ENCODE measurements around the gene PPP6R3.
"Not testable (repeated sequence)": the region's sequence is repeated elsewhere in the genome, so short reads cannot be mapped to it uniquely, and the experiment has no call there.

Gene PPP6R3

DNA sequence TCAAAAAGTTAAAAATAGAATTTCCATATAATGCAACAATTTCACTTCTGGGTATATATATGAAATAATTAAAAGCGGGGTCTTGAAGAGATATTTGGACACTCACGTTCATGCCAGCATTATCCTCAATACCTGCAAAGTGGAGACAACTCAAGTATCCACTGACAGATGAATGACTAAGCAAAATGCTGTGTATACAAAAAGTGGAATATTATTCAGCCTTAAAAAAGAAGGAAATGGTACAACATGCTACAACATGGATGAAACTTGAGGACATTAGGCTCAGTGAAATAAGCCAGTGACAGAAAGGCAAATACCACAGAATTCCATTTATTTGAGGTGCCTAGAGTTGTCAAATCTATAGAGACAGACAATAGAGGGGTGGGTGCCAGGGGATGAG, 161.3 kb downstream of the PPP6R3 start:
- DNase-seq (ENCODE audit: low spot score): no peak
- in situ Hi-C loops (cut with MboI; ENCODE audit: low sequenced_read_pairs, unreplicated experiment): no loop called here
- TF ChIP-seq, protein P1, sequence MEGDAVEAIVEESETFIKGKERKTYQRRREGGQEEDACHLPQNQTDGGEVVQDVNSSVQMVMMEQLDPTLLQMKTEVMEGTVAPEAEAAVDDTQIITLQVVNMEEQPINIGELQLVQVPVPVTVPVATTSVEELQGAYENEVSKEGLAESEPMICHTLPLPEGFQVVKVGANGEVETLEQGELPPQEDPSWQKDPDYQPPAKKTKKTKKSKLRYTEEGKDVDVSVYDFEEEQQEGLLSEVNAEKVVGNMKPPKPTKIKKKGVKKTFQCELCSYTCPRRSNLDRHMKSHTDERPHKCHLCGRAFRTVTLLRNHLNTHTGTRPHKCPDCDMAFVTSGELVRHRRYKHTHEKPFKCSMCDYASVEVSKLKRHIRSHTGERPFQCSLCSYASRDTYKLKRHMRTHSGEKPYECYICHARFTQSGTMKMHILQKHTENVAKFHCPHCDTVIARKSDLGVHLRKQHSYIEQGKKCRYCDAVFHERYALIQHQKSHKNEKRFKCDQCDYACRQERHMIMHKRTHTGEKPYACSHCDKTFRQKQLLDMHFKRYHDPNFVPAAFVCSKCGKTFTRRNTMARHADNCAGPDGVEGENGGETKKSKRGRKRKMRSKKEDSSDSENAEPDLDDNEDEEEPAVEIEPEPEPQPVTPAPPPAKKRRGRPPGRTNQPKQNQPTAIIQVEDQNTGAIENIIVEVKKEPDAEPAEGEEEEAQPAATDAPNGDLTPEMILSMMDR (IDR thresholded peaks at IDR 0.05; ENCODE audit: borderline replicate concordance, control extremely low read depth, extremely low read depth, insufficient read depth, missing control alignments): no peak

- in situ Hi-C loops (cut with MboI; ENCODE audit: low sequenced_read_pairs, unreplicated experiment); DNase-seq (ENCODE audit: low spot score): not testable (repeated sequence)
Measured at GRCh38 chr11:68623706-68624105, 163.2 kb downstream of the PPP6R3 start.

- in situ Hi-C loops (cut with MboI; ENCODE audit: low sequenced_read_pairs, unreplicated experiment): not testable (repeated sequence)
Measured at GRCh38 chr11:68625069-68625468, 164.5 kb downstream of the PPP6R3 start.

DNA sequence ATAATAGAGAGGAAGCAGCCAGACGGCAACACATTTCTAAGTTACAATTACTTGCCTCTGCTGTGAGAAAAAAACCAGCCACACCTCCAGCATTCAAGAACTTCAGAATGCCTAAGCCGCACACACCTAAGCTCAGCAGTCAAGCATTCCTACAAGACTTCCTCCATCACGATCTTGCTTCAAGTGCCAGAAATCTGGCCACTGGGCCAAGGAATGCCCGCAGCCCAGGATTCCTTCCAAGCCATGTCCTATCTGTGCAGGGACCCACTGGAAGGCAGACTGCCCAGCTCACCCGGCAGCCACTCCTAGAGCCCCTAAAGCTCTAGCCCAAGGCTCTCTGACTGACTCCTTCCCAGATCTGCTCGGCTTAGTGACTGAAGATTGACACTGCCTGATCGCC, 165.7 kb downstream of the PPP6R3 start:
- DNase-seq (ENCODE audit: low spot score); in situ Hi-C loops (cut with MboI; ENCODE audit: low sequenced_read_pairs, unreplicated experiment): not testable (repeated sequence)

More at GRCh38 chr11:68625069-68625468, 164.5 kb downstream of the PPP6R3 start:
- DNase-seq (ENCODE audit: low spot score): not testable (repeated sequence)

- DNase-seq (ENCODE audit: low spot score); in situ Hi-C loops (cut with MboI; ENCODE audit: low sequenced_read_pairs, unreplicated experiment): not testable (repeated sequence)
Measured at GRCh38 chr11:68628837-68629236, 168.3 kb downstream of the PPP6R3 start.

GRCh38 chr11:68632375-68632774, 171.8 kb downstream of the PPP6R3 start:
- in situ Hi-C loops (cut with MboI; ENCODE audit: low sequenced_read_pairs, unreplicated experiment); DNase-seq (ENCODE audit: low spot score): not testable (repeated sequence)

GRCh38 chr11:68632802-68633201, 172.2 kb downstream of the PPP6R3 start:
- in situ Hi-C loops (cut with MboI; ENCODE audit: low sequenced_read_pairs, unreplicated experiment): no loop called here
- TF ChIP-seq, protein P1 (IDR thresholded peaks at IDR 0.05; ENCODE audit: borderline replicate concordance, control extremely low read depth, extremely low read depth, insufficient read depth, missing control alignments): peak; percentile 47
- DNase-seq (ENCODE audit: low spot score): no peak

DNA sequence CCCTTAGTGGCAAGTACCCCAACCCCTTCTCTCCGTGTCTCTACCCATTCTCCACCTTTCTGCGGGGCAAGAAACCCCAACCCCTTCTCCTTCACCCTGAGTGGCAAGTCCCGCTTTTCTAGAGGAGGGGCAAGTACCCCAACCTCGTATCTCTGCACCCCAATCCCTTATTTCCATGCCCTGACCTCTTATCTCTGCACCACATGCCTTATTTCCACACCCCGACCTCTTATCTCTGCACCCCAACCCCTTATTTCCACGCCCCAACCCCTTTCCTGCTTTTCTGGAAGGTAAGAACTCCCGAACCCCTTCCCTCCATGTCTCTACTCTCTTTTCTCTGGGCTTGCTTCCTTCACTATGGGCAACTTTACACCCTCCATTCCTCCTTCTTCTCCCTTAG, 174.1 kb downstream of the PPP6R3 start:
- in situ Hi-C loops (cut with MboI; ENCODE audit: low sequenced_read_pairs, unreplicated experiment); DNase-seq (ENCODE audit: low spot score): not testable (repeated sequence)

DNA sequence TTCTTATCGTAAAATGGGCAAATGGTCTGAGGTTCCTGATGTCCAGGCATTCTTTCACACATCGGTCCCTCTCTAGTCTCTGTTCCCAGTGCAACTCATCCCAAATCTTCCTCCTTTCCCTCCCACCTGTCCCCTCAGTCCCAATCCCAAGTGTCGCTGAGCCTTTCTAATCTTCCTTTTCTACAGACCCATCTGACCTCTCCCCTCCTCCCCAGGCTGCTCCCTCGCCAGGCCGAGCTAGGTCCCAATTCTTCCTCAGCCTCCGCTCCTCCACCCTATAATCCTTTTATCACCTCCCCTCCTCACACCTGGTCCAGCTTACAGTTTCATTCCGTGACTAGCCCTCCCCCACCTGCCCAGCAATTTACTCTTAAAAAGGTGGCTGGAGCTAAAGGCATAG, 174.6 kb downstream of the PPP6R3 start:
- in situ Hi-C loops (cut with MboI; ENCODE audit: low sequenced_read_pairs, unreplicated experiment); DNase-seq (ENCODE audit: low spot score): not testable (repeated sequence)

DNA sequence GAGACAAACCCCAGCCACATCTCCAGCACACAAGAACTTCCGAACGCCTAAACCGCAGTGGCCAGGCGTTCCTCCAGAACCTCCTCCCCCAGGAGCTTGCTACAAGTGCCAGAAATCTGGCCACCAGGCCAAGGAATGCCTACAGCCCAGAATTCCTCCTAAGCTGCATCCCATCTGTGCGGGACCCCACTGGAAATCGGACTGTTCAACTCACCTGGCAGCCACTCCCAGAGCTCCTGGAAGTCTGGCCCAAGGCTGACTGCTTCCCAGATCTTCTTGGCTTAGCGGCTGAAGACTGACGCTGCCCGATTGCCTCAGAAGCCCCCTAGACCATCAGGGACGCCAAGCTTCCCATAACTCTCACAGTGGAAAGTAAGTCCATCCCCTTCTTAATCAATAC, 175.3 kb downstream of the PPP6R3 start:
- in situ Hi-C loops (cut with MboI; ENCODE audit: low sequenced_read_pairs, unreplicated experiment); DNase-seq (ENCODE audit: low spot score): not testable (repeated sequence)

DNA sequence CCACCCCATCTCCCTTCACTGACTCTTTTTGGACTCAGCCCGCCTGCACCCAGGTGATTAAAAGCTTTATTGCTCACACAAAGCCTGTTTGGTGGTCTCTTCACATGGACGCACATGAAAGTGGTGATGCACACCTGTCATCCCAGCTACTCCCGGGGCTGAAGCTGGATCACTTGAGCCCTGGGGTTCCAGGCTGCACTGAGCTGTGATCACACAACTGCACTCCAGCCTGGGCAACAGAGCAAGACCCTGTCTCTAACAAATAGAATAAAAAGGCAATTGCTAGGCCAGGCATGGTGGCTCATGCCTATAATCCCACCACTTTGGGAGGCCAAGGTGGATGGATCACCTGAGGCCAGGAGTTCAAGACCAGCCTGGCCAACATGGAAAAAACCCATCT, 178.8 kb downstream of the PPP6R3 start:
- in situ Hi-C loops (cut with MboI; ENCODE audit: low sequenced_read_pairs, unreplicated experiment); DNase-seq (ENCODE audit: low spot score): not testable (repeated sequence)

GRCh38 chr11:68641880-68642279, 181.3 kb downstream of the PPP6R3 start:
- TF ChIP-seq, protein P1 (IDR thresholded peaks at IDR 0.05; ENCODE audit: borderline replicate concordance, control extremely low read depth, extremely low read depth, insufficient read depth, missing control alignments): no peak
- no peak for DNase-seq (ENCODE audit: low spot score)
- in situ Hi-C loops (cut with MboI; ENCODE audit: low sequenced_read_pairs, unreplicated experiment): no loop called here
